GM10248 (cell line): Measurements from ENCODE around the gene DIPK1B.

Source experiments
- CTCF ChIA-PET: fragments of 300-600 bp; sonication (Branson Sonifier 250); formaldehyde crosslinking; extraction: SDS; loops from one replicate; lab custom pipeline; 2021; ENCODE audit warnings: antibody characterized with exemption; lab: Yijun Ruan, JAX
- POLR2A ChIA-PET: fragments of 350-650 bp; sonication (Branson Sonifier 250); formaldehyde crosslinking; extraction: SDS; loops from one replicate; lab custom pipeline; 2020; ENCODE audit warnings: antibody characterized with exemption; lab: Yijun Ruan, JAX
- DNase-seq: peaks from one replicate; pipeline ENCODE4 v3.0.0; 2012; ENCODE audit errors: extremely low spot score
- TF ChIP-seq, protein P1 (sequence below): IDR thresholded peaks from 2 replicates; pipeline ENCODE4 v1.5.1; 2012; ENCODE audit warnings: mild to moderate bottlenecking, low read depth; ENCODE audit errors: extremely low read depth, missing control alignments, control extremely low read depth

The DIPK1B gene

GRCh38 chr9:136678034-136678433 lies 34.3 kb upstream of the DIPK1B start:
- ChIA-PET POLR2A (no interaction called here), CTCF (no interaction called here)
- TF ChIP-seq, protein P1, sequence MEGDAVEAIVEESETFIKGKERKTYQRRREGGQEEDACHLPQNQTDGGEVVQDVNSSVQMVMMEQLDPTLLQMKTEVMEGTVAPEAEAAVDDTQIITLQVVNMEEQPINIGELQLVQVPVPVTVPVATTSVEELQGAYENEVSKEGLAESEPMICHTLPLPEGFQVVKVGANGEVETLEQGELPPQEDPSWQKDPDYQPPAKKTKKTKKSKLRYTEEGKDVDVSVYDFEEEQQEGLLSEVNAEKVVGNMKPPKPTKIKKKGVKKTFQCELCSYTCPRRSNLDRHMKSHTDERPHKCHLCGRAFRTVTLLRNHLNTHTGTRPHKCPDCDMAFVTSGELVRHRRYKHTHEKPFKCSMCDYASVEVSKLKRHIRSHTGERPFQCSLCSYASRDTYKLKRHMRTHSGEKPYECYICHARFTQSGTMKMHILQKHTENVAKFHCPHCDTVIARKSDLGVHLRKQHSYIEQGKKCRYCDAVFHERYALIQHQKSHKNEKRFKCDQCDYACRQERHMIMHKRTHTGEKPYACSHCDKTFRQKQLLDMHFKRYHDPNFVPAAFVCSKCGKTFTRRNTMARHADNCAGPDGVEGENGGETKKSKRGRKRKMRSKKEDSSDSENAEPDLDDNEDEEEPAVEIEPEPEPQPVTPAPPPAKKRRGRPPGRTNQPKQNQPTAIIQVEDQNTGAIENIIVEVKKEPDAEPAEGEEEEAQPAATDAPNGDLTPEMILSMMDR, result no peak
- no peak for DNase-seq

DNA sequence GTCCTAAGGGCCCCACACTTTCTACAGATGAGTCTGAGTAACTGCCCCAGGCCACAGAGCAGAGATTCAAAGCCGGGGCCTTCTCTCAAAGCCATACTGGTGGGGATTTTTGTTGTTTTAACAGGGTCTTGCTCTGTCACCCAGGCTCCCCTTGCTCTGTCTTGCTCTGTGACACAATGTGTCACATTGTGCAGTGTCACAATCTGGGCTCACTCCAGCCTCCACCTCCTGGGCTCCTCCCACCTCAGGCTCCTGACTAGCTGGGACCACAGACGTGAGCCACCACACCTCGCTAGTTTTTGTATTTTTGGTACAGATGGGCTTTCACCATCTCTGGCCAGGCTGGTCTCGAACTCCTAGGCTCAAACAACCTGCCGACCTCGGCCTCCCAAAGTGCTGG lies 33.7 kb upstream of the DIPK1B start:
- DNase-seq, result no peak
- ChIA-PET CTCF (no interaction called here), POLR2A (no interaction called here)
- TF ChIP-seq, protein P1, result no peak

DNA sequence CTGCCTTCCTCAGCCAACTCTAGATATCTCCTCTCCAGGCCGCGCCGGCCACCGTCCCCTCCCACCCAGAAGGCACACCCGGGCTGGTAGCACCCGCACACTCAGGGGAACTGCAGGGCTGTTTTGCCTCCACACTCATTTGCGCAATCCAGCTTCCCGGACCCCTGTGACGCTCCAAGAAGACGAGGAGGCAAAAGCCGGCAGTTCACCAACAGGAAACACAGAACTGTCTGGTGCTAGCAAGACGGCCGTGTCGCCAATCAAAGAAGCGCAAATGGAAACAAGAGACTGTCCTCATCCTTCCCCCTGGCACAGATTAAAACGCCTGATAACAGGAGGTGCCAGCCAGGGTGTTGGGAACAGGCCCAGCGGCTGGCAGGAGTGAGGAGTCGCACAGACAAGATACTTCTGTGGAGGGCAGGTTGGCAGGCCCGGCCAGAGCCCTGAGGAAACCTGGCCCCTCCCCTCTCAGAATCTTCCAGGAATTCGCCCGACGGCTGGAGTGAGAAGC lies 32.9 kb upstream of the DIPK1B start:
- DNase-seq, result no peak

DNA sequence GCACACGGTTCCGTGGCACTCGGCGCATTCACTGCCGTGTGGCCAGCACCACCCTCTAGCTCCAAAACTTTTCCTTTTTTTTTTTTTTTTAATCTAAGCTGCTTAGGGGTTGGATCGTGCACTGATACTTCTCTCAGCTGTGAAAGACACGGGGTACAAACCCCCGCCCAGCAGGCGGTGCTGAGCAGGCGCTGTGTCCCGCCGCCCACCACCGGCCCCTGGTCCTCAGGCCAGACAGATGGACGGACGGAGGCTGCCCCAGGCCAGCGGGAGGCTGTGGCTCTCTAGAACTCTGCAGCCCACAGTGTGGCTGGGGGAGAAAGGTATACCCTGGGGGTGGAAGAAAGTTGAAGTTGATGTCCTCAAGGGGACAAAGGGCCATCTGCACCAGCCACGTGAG lies 31.3 kb upstream of the DIPK1B start:
- ChIA-PET CTCF (interaction anchor here (5.4 kb wide), 1 partner anchor 8 kb away, joined by 44 read pairs; no protein-coding TSS in a partner anchor), POLR2A (no interaction called here)
- no peak for DNase-seq
- TF ChIP-seq, protein P1, result no peak

More for the DNA sequence above, 32.9 kb upstream of the DIPK1B start:
- TF ChIP-seq, protein P1, result no peak
- ChIA-PET POLR2A (no interaction called here), CTCF (interaction anchor here (5.4 kb wide), 1 partner anchor 7 kb away, joined by 44 read pairs; no protein-coding TSS in a partner anchor)

GRCh38 chr9:136681945-136682699 lies 30.2 kb upstream of the DIPK1B start:
- ChIA-PET CTCF (interaction anchor here (1.0 to 5.4 kb wide), 4 partner anchors 9 to 242 kb away, joined by 3 to 44 read pairs (median 3); no protein-coding TSS in a partner anchor), POLR2A (no interaction called here)
- no peak for DNase-seq
- TF ChIP-seq, protein P1, result no peak

GRCh38 chr9:136682710-136683109 lies 29.7 kb upstream of the DIPK1B start:
- ChIA-PET POLR2A (no interaction called here), CTCF (interaction anchor here (1.4 to 5.4 kb wide), 2 partner anchors 10 to 44 kb away, joined by 3 to 44 read pairs; no protein-coding TSS in a partner anchor)
- DNase-seq, result no peak
- TF ChIP-seq, protein P1, result no peak
